Subcutaneous adipose tissue (tissue), 4 donors: ENCODE measurements around the gene RBMS1. TPM values are rescaled to one million over a fixed set of nuclear protein-coding genes. Genes with fewer than 3 reads are reported as not detected.

Experiments
- CTCF ChIP-seq: fragments of 450-650 bp; IDR thresholded peaks from one replicate; pipeline ENCODE4 v1.5.1; 2016; ENCODE audit warnings: low read depth, mild to moderate bottlenecking, control low read depth, antibody characterized with exemption, moderate library complexity
- total RNA-seq, 4 donors: library from RNA; depleted of rRNA; stranded (reverse); fragments of >200 nt; gene quantifications; one replicate each; pipeline ENCODE4 v1.1.0, GENCODE V29; 2016

The RBMS1 gene
- total RNA-seq, 4 donors from 2014 or later = 80.1 to 164 (median 95.7) TPM

- no peak for TF ChIP-seq CTCF
Measured at GRCh38 chr2:160362018-160362417, 131.6 kb downstream of the RBMS1 start.

DNA sequence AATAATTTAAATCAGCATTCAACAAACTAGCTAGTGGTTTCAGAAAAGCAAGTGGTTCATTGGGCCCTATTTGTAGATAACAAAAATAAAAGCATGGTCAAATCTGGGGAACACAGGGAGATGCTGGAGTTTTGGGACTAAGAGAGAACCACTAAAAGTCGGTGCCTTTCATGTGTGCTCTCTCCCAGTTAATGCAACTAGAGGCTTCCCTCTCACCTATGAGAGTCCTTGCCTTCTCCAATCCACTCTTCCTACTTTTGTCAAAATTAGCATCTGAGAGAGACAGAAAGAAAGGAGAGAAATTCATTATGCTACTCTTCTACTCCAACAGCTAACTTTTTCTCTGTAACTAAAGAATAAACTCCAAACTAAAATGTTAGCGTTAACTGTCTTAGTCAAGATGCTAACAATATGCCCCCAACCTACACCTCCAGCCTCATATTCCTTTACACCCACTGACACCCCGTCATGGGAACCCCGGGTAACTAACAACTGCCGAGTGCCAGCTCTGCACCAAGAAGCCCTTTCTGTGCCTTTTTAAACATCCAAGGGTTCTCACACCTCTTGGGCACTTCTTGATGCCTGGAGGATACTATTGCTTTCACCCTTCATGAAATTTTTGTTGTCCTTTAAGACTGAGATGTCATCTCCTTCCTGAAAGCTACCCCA lies 133.4 kb downstream of the RBMS1 start:
- no peak for TF ChIP-seq CTCF

GRCh38 chr2:160358046-160358445 lies 135.6 kb downstream of the RBMS1 start:
- no peak for TF ChIP-seq CTCF

GRCh38 chr2:160356485-160356884 lies 137.1 kb downstream of the RBMS1 start:
- TF ChIP-seq CTCF = no peak

GRCh38 chr2:160355080-160355479 lies 138.5 kb downstream of the RBMS1 start:
- TF ChIP-seq CTCF = no peak

- TF ChIP-seq CTCF = no peak
Measured at GRCh38 chr2:160354677-160355076, 138.9 kb downstream of the RBMS1 start.

DNA sequence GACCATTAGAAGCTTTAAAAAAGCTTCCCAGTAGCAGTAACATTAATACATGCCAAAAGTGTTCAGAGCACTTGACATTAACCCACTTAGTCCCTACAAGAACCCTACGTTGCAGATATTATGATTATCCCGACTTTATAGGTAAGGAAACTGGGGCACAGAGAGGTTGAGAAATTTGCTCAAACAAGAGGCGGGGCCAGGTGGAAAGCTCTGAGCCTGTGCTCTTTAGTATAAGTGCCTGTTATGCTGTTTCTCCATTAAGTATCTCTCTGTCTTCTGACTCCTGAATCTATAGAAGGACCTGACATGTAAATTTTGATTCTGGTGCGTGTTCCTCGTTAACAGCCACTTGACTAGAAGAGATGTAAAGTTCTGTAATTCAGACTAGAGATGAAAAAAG lies 139.8 kb downstream of the RBMS1 start:
- no peak for TF ChIP-seq CTCF
